IMR-90 (cell line): ENCODE results near the gene FBLIM1. TPM values are rescaled to one million over a fixed set of nuclear protein-coding genes. Genes with fewer than 3 reads are reported as not detected.

Experiments used
- ATAC-seq: fragments of 200-7000 bp; cut with Tn5 transposase; 2 replicates; pipeline ENCODE4 v1.9.1; 2020; ENCODE audit warnings: low read depth, mild to moderate bottlenecking, moderate library complexity
- BruUV-seq: library from RNA; stranded (reverse); fragments of 400-500 nt; replicated peaks from 2 replicates; lab custom pipeline; 2021; lab: Mats Ljungman, UMichigan
- CTCF ChIA-PET: fragments of 300-600 bp; formaldehyde crosslinking; extraction: SDS; loops from one replicate; lab custom pipeline; 2021; ENCODE audit warnings: antibody characterized with exemption; lab: Yijun Ruan, JAX
- POLR2A ChIA-PET: fragments of 300-600 bp; sonication (Branson Sonifier 250); formaldehyde crosslinking; loops from one replicate; lab custom pipeline; 2022; ENCODE audit warnings: antibody characterized with exemption; ENCODE audit not compliant: unreplicated experiment; lab: Charles Lee
- DNase-seq: peaks from one replicate; pipeline ENCODE4 v3.0.0; 2013
- H2AFZ ChIP-seq: replicated peaks from 2 replicates; pipeline ENCODE3; 2013; ENCODE audit warnings: low read length, mild to moderate bottlenecking; ENCODE audit not compliant: poor library complexity
- H2AK5ac ChIP-seq: 2 replicates; pipeline ENCODE4 v1.6.1; 2013; ENCODE audit warnings: low read depth, low read length, inconsistent platforms
- H2AK9ac ChIP-seq: replicated peaks from 2 replicates; pipeline ENCODE3; 2013; ENCODE audit warnings: mild to moderate bottlenecking, low read depth, low read length, moderate library complexity; ENCODE audit not compliant: poor library complexity
- H2BK120ac ChIP-seq: 2 replicates; pipeline ENCODE4 v1.6.1; 2013; ENCODE audit warnings: low read depth, low read length, inconsistent platforms
- H2BK15ac ChIP-seq: 3 replicates; pipeline ENCODE4 v1.6.1; 2013; ENCODE audit warnings: low read depth, low read length, inconsistent platforms
- H2BK20ac ChIP-seq: 2 replicates; pipeline ENCODE4 v1.6.1; 2013; ENCODE audit warnings: low read depth, mild to moderate bottlenecking, inconsistent platforms, low read length, moderate library complexity
- H2BK5ac ChIP-seq: 2 replicates; pipeline ENCODE4 v1.6.1; 2013; ENCODE audit warnings: mild to moderate bottlenecking, low read depth, low read length, inconsistent platforms; ENCODE audit not compliant: poor library complexity, severe bottlenecking
- H3K14ac ChIP-seq: replicated peaks from 2 replicates; pipeline ENCODE4 v1.6.1; 2013; ENCODE audit warnings: low read depth, low read length, inconsistent platforms
- H3K18ac ChIP-seq: 2 replicates; pipeline ENCODE4 v1.6.1; 2013; ENCODE audit warnings: low read depth, low read length, control low read depth
- H3K23ac ChIP-seq: 2 replicates; pipeline ENCODE4 v1.6.1; 2013; ENCODE audit warnings: low read depth, low read length, inconsistent platforms
- H3K27ac ChIP-seq: 2 replicates; pipeline ENCODE4 v1.5.1; 2013; ENCODE audit warnings: mild to moderate bottlenecking, control low read depth, low read length; ENCODE audit not compliant: insufficient read depth
- H3K27me3 ChIP-seq: 2 replicates; pipeline ENCODE4 v1.6.1; 2013; ENCODE audit warnings: low read length; ENCODE audit not compliant: control insufficient read depth, insufficient read depth
- H3K36me3 ChIP-seq: 2 replicates; pipeline ENCODE4 v1.6.1; 2013; ENCODE audit warnings: low read length, mixed read lengths; ENCODE audit not compliant: control insufficient read depth, insufficient read depth
- H3K4ac ChIP-seq: 2 replicates; pipeline ENCODE4 v1.6.1; 2013; ENCODE audit warnings: low read depth, low read length, inconsistent platforms
- H3K4me1 ChIP-seq: 2 replicates; pipeline ENCODE4 v1.6.1; 2013; ENCODE audit warnings: low read length, mixed read lengths; ENCODE audit not compliant: control insufficient read depth, insufficient read depth
- H3K4me2 ChIP-seq: 2 replicates; pipeline ENCODE4 v1.6.1; 2013; ENCODE audit warnings: low read depth, mild to moderate bottlenecking, control low read depth, low read length, moderate library complexity
- H3K4me3 ChIP-seq: 2 replicates; pipeline ENCODE4 v1.5.1; 2013; ENCODE audit warnings: low read depth, mild to moderate bottlenecking, control low read depth, low read length, moderate library complexity; ENCODE audit not compliant: insufficient read depth
- H3K56ac ChIP-seq: 2 replicates; pipeline ENCODE4 v1.6.1; 2013; ENCODE audit warnings: low read length, inconsistent platforms; ENCODE audit not compliant: insufficient read depth; ENCODE audit errors: extremely low read depth
- H3K79me1 ChIP-seq, 2 experiments: 2 replicates each; pipeline ENCODE4 v1.6.1; 2013; ENCODE audit warnings: low read length in 2 of 2, inconsistent platforms in 1 of 2, low read depth in 1 of 2
- H3K9ac ChIP-seq: 2 replicates; pipeline ENCODE4 v1.6.1; 2013; ENCODE audit warnings: low read depth, low read length, control low read depth
- H3K9me1 ChIP-seq: 2 replicates; pipeline ENCODE4 v1.6.1; 2013; ENCODE audit warnings: low read length, inconsistent platforms; ENCODE audit not compliant: insufficient read depth
- H3K9me3 ChIP-seq: 2 replicates; pipeline ENCODE4 v1.6.1; 2013; ENCODE audit warnings: low read length; ENCODE audit not compliant: control insufficient read depth, insufficient read depth
- H4K20me1 ChIP-seq: 2 replicates; pipeline ENCODE4 v1.6.1; 2013; ENCODE audit warnings: low read length, inconsistent platforms; ENCODE audit not compliant: insufficient read depth
- H4K5ac ChIP-seq: 2 replicates; pipeline ENCODE4 v1.6.1; 2013; ENCODE audit warnings: mild to moderate bottlenecking, low read depth, low read length, control low read depth
- H4K8ac ChIP-seq, 2 experiments: 2 replicates each; pipeline ENCODE4 v1.6.1; 2013; ENCODE audit warnings: low read depth in 2 of 2, low read length in 2 of 2, control low read depth in 1 of 2, inconsistent platforms in 1 of 2
- H4K91ac ChIP-seq: 2 replicates; pipeline ENCODE4 v1.6.1; 2013; ENCODE audit warnings: low read depth, low read length, inconsistent platforms; ENCODE audit not compliant: insufficient read depth
- BHLHE40 ChIP-seq: fragments of 150-350 bp; IDR thresholded peaks from 2 replicates; pipeline ENCODE4 v1.6.1; 2016; ENCODE audit warnings: mild to moderate bottlenecking, low read depth, low read length
- CEBPB ChIP-seq: IDR thresholded peaks from 2 replicates; pipeline ENCODE4 v1.6.1; 2012; ENCODE audit warnings: low read depth, low read length, improper control_type of control experiment
- CHD1 ChIP-seq: IDR thresholded peaks from 2 replicates; pipeline ENCODE4 v1.6.1; 2012; ENCODE audit warnings: low read depth, low read length, improper control_type of control experiment
- CTCF ChIP-seq: conservative IDR thresholded peaks from 2 replicates; pipeline ENCODE4 v1.5.1; 2012; ENCODE audit warnings: mild to moderate bottlenecking, low read depth, low read length, improper control_type of control experiment
- ELK1 ChIP-seq: fragments of 150-350 bp; IDR thresholded peaks from 2 replicates; pipeline ENCODE4 v1.6.1; 2016; ENCODE audit warnings: low read depth, mild to moderate bottlenecking, low read length, moderate library complexity, borderline replicate concordance
- FOS ChIP-seq: fragments of 150-350 bp; IDR thresholded peaks from 2 replicates; pipeline ENCODE4 v1.6.1; 2016; ENCODE audit warnings: low read depth, low read length
- NFE2L2 ChIP-seq: fragments of 150-350 bp; IDR thresholded peaks from 2 replicates; pipeline ENCODE4 v1.6.1; 2016; ENCODE audit warnings: low read depth, mild to moderate bottlenecking, low read length
- POLR2A ChIP-seq: IDR thresholded peaks from 2 replicates; pipeline ENCODE4 v1.6.1; 2012; ENCODE audit warnings: mild to moderate bottlenecking, low read depth, low read length
- RAD21 ChIP-seq: IDR thresholded peaks from 2 replicates; pipeline ENCODE4 v1.6.1; 2012; ENCODE audit warnings: low read length, improper control_type of control experiment
- USF2 ChIP-seq: fragments of 150-350 bp; IDR thresholded peaks from 2 replicates; pipeline ENCODE4 v1.6.1; 2017; ENCODE audit warnings: mild to moderate bottlenecking, antibody characterized with exemption, low read length, low read depth
- WGBS, 2 experiments: methylation state at CpG; one replicate each; pipeline versions ENCODE4 v1.1.5 to v1.1.7; 2013; ENCODE audit warnings: missing lambda C conversion rate in 2 of 2; ENCODE audit not compliant: insufficient read length in 1 of 2; ENCODE audit errors: extremely low coverage in 2 of 2; 5-methylcytosine and 5-hydroxymethylcytosine counted together
- dilution Hi-C: fragments of 300-500 bp; cut with HindIII; formaldehyde crosslinking; loops from one replicate; pipeline ENCODE4 v1.14.3; 2018; ENCODE audit warnings: low sequenced_read_pairs; ENCODE audit not compliant: unreplicated experiment
- in situ Hi-C: fragments of 300-500 bp; cut with MboI; formaldehyde crosslinking; loops from 3 replicates; pipeline ENCODE4 v1.14.3; 2019; ENCODE audit warnings: low sequenced_read_pairs, inconsistent platforms, mixed read lengths
- intact Hi-C: fragments of 100-400 bp; cut with micrococcal nuclease; formaldehyde crosslinking; loops from 2 replicates; pipeline ENCODE4 v1.10.0; 2022
- polyA plus RNA-seq, 3 experiments: library from polyadenylated mRNA; depleted of rRNA; stranded (reverse); fragments of >200 nt; gene quantifications; 2 replicates each; pipeline ENCODE4 v1.2.3, GENCODE V29; 2012; ENCODE audit warnings: low replicate concordance in 1 of 3
- total RNA-seq: library from RNA; depleted of rRNA; stranded (reverse); fragments of >200 nt; gene quantifications from 2 replicates; pipeline ENCODE4 v1.2.3, GENCODE V29; 2012

Gene FBLIM1
- total and polyA plus RNA-seq, 2 of the 4 experiments (the other 2 are of a cell fraction), result 52.2 to 140 TPM

GRCh38 chr1:15764890-15765289, 6.3 kb downstream of the FBLIM1 start:
- ChIA-PET POLR2A (no interaction called here), CTCF (no interaction called here)
- Histone ChIP-seq H3K27ac (no peak overlapping the region), H2BK15ac (no peak overlapping the region), H2BK20ac (no peak overlapping the region), H4K8ac (no peak overlapping the region), H2AK9ac (no peak overlapping the region), H3K36me3 (peaks cover 43% of the 10 kb centered on the region), H3K4me3 (no peak overlapping the region), H4K5ac (no peak overlapping the region), H3K4me2 (no peak overlapping the region), H3K27me3 (no peaks in the 10 kb centered on the region), H3K4me1 (peaks cover 11% of the 10 kb centered on the region), H4K91ac (no peak overlapping the region), H3K4ac (no peak overlapping the region), H3K18ac (no peak overlapping the region), H3K9ac (no peak overlapping the region), H2AK5ac (no peak overlapping the region), H3K56ac (no peak overlapping the region), H3K79me1 (peaks cover 27 to 48% of the 10 kb centered on the region in 2 experiments), H2BK5ac (no peak overlapping the region), H4K20me1 (peaks cover 46% of the 10 kb centered on the region), H3K14ac (no peak overlapping the region), H3K23ac (no peak overlapping the region), H2BK120ac (no peak overlapping the region), H2AFZ (no peak overlapping the region), H3K9me1 (peaks cover 17% of the 10 kb centered on the region), H3K9me3 (no peaks in the 10 kb centered on the region)
- DNase-seq, result no peak
- BruUV-seq, result no TSS peak
- no peak for ATAC-seq
- 92% methylated on average over 6 of the region's 15 CpGs; no CpG with 5 or more reads in 1 of the 2 experiments for WGBS, 2 experiments
- in situ Hi-C loops (no loop called here), dilution Hi-C loops (no loop called here), intact Hi-C loops (no loop called here)
- TF ChIP-seq BHLHE40 (no peak), ELK1 (no peak), POLR2A (no peak), RAD21 (no peak), CEBPB (no peak), FOS (no peak), CHD1 (no peak), USF2 (no peak), CTCF (no peak), NFE2L2 (no peak)
